Aorta (tissue), 5 donors: Measurements from ENCODE around the gene EIF5. TPM values are rescaled to one million over a fixed set of nuclear protein-coding genes. Genes with fewer than 3 reads are reported as not detected.
A peak's percentile ranks its signal among the peaks of the same experiment; 100 is the strongest.

ENCODE experiments used
- ATAC-seq: fragments of 200-7000 bp; cut with Tn5 transposase; one replicate; pipeline ENCODE4 v1.9.1; 2022; ENCODE audit warnings: moderate library complexity; ENCODE audit not compliant: low FRiP score
- DNase-seq, 2 donors: peaks; one replicate each; pipeline ENCODE4 v3.0.0-alpha.2; 2020
- H3K27ac ChIP-seq, 2 donors: one replicate each; pipeline ENCODE4 v1.5.1; 2013; ENCODE audit warnings: low read length in 2 of 2, mild to moderate bottlenecking in 2 of 2, moderate library complexity in 2 of 2, control low read depth in 1 of 2, inconsistent platforms in 1 of 2, low read depth in 1 of 2
- H3K27me3 ChIP-seq, 2 donors: one replicate each; pipeline ENCODE4 v1.6.1; 2013; ENCODE audit warnings: control low read depth in 1 of 2, low read length in 1 of 2, mild to moderate bottlenecking in 1 of 2, moderate library complexity in 1 of 2; ENCODE audit not compliant: insufficient read depth in 2 of 2, control insufficient read depth in 1 of 2
- H3K36me3 ChIP-seq, 2 donors: one replicate each; pipeline ENCODE4 v1.6.1; 2013; ENCODE audit warnings: control low read depth in 1 of 2, low read length in 1 of 2, mild to moderate bottlenecking in 1 of 2; ENCODE audit not compliant: insufficient read depth in 2 of 2, control insufficient read depth in 1 of 2
- H3K4me1 ChIP-seq, 2 donors: one replicate each; pipeline ENCODE4 v1.6.1; 2013; ENCODE audit warnings: low read length in 2 of 2, control low read depth in 1 of 2, mild to moderate bottlenecking in 1 of 2, moderate library complexity in 1 of 2; ENCODE audit not compliant: insufficient read depth in 2 of 2, control insufficient read depth in 1 of 2
- H3K4me3 ChIP-seq, 2 donors: one replicate each; pipeline ENCODE4 v1.5.1; 2013; ENCODE audit warnings: low read length in 2 of 2, control low read depth in 1 of 2, mild to moderate bottlenecking in 1 of 2
- H3K9me3 ChIP-seq: one replicate; pipeline ENCODE4 v1.6.1; 2013; ENCODE audit warnings: mild to moderate bottlenecking, low read length; ENCODE audit not compliant: control insufficient read depth
- WGBS, 2 donors: extraction: QIAGEN DNeasy Blood & Tissue Kit; methylation state at CpG; one replicate each; pipeline ENCODE4 v1.1.7; 2013; 5-methylcytosine and 5-hydroxymethylcytosine counted together
- intact Hi-C, 2 donors: fragments of 100-400 bp; cut with DNase I; formaldehyde crosslinking; loops; one replicate each; pipeline versions ENCODE4 v1.14.2 to v1.15.0; 2022
- polyA plus RNA-seq, 2 donors: library from polyadenylated mRNA; stranded (reverse); fragments of 200-250 nt; gene quantifications; one replicate each; pipeline ENCODE4 v1.2.3, GENCODE V29; 2013
- total RNA-seq, 2 donors: library from RNA; stranded (reverse); fragmentation: NEBNext Ultra II Directional; extraction: Animal tissue kit (Norgen Biotek cat#: 25700); gene quantifications; one replicate each; pipeline ENCODE4 v1.2.1, GENCODE V29; 2021
- donor health status: healthy with polysubstance abuse.
- donor health status: Bipolar disorder and iron deficiency.
- donor health status: DM: no; HTN: no; CAD: no.
- donor health status: DM: no; HTN: no; CAD: no.
- donor health status: DM: yes; HTN: yes; CAD: no.

EIF5 gene
- total and polyA plus RNA-seq, 4 donors, result 93.1 to 218 (median 170) TPM

DNA sequence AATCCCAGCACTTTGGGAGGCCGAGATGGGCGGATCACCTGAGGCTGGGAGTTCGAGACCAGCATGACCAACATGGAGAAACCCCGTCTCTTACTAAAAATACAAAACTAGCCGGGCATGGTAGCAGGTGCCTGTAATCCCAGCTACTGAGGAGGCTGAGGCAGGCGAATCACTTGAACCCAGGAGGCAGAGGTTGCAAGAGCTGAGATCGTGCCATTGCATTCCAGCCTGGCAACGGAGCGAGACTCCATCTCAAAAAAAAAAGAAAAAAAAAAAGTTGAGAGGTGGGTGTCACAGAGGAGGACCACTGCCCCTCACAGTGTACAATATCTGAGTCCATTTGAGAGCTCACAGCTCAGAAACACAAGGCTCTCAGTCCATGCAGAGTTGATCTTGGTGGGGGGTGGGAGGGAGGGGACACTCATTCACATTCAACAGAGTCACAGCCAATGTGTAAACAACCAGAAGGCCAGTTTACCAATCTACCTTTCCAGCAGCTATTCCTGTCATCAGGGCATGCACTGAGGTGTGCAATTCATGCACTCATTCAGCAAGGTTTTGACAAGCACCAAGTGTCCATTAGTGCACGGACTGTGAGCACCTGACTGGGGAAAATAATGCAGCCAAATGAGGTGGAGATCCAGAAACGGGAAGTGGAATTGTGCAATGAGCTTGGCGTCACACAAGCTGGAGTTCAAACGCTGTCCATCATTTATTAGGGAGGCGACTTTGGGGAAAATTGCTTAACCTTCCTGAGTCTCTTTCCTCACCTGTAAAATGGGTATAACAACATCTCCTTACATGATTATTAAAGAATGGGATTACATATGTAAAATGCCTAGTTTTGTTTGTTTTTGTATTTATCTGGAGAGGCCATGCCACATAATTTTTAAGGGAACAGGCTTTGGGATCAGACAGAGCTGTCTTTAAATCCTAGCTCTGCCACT, 4.4 kb upstream of the EIF5 start:
- no peak overlapping the region for H3K4me3 ChIP-seq
- H3K27ac ChIP-seq, result no peak overlapping the region
- no peaks in the 10 kb centered on the region for H3K4me1 ChIP-seq
- H3K9me3 ChIP-seq, result no peaks in the 10 kb centered on the region
- no peaks in the 10 kb centered on the region for H3K36me3 ChIP-seq
- H3K27me3 ChIP-seq, result no peaks in the 10 kb centered on the region
- WGBS, 2 donors, result 73 to 77% methylated on average over 14 of the region's 14 CpGs
- intact Hi-C loops, result loop anchor here in 1 of 2 donors (5.0 to 10.0 kb wide), 2 partner anchors 58 to 95 kb away; partner anchors contain the start of gene MARK3
- ATAC-seq, result no peak
- DNase-seq, result peak in 1 of 2 donors; percentile 79

DNA sequence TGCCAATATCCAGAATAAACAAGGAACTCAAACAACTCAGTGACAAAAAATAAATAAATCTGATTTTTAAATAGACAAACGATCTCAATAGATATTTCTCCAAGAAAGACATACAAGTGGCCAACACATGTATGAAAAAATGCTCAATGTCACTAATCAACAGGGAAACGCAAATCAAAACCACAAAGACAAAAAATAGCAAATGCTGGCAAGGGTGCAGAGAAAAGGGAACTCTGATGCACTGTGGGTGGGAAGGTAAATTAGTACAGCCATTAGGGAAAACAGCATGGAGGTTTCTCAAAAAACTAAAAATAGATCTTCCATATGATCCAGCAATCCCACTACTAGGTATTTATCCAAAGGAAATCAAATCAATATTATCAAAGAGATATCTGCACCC, 3.5 kb upstream of the EIF5 start:
- WGBS, 2 donors, result 46 to 56% methylated on average over 2 of the region's 2 CpGs
- intact Hi-C loops, result loop anchor here in 1 of 2 donors (5.0 to 10.0 kb wide), 2 partner anchors 57 to 94 kb away; partner anchors contain the start of gene MARK3
- Histone ChIP-seq H3K36me3 (no peaks in the 10 kb centered on the region), H3K27ac (no peak overlapping the region), H3K27me3 (no peaks in the 10 kb centered on the region), H3K9me3 (no peaks in the 10 kb centered on the region), H3K4me1 (no peaks in the 10 kb centered on the region), H3K4me3 (no peak overlapping the region)
- ATAC-seq (no peak), DNase-seq (no peak)

DNA sequence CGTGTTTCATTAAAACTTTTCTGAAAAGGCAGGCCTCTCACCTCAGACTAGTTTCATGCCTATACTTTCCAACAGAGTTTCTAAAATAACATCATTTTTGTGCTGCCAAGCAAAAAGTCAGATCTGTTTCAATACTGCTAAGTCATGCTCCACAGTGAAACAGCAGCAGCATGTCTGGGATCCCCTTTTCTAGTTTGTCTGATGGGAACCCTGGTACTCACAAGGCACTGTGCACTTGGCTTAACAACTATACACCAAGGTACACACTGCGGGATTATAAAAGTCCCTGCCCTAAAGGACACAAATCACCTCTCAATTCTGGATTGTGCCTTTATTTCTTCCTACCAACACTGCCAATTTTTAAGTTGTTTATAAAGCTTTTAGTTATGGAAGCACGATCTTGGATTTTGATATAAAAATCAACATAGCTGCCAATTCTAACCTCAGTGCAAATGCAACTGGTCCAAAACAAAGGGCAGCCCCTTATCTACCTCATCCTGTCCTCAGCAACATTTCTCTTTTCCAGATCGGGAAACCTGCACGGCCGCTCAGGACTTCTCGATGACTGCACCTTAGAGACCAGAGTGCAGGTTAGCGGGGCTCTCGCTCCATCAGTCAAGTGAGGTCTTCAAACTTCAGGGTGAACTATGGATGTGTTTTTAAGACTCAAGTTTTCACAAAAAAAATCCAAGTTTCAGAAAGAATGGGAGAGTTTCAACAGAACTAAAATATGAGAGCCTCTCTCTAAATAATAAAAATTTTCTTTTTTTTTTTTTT, 1.7 kb upstream of the EIF5 start:
- DNase-seq (no peak), ATAC-seq (no peak)
- intact Hi-C loops, result loop anchor here in 1 of 2 donors (5.0 to 10.0 kb wide), 2 partner anchors 55 to 92 kb away; partner anchors contain the start of gene MARK3
- H3K27ac ChIP-seq, result peak overlapping the region in 1 of 2 donors; percentile 76
- 72 to 73% methylated on average over 9 of the region's 9 CpGs for WGBS, 2 donors
- H3K9me3 ChIP-seq, result no peaks in the 10 kb centered on the region
- no peaks in the 10 kb centered on the region for H3K27me3 ChIP-seq
- no peak overlapping the region for H3K4me3 ChIP-seq
- H3K4me1 ChIP-seq, result no peaks in the 10 kb centered on the region
- peaks cover 0 to 6% of the 10 kb centered on the region in 2 donors for H3K36me3 ChIP-seq

DNA sequence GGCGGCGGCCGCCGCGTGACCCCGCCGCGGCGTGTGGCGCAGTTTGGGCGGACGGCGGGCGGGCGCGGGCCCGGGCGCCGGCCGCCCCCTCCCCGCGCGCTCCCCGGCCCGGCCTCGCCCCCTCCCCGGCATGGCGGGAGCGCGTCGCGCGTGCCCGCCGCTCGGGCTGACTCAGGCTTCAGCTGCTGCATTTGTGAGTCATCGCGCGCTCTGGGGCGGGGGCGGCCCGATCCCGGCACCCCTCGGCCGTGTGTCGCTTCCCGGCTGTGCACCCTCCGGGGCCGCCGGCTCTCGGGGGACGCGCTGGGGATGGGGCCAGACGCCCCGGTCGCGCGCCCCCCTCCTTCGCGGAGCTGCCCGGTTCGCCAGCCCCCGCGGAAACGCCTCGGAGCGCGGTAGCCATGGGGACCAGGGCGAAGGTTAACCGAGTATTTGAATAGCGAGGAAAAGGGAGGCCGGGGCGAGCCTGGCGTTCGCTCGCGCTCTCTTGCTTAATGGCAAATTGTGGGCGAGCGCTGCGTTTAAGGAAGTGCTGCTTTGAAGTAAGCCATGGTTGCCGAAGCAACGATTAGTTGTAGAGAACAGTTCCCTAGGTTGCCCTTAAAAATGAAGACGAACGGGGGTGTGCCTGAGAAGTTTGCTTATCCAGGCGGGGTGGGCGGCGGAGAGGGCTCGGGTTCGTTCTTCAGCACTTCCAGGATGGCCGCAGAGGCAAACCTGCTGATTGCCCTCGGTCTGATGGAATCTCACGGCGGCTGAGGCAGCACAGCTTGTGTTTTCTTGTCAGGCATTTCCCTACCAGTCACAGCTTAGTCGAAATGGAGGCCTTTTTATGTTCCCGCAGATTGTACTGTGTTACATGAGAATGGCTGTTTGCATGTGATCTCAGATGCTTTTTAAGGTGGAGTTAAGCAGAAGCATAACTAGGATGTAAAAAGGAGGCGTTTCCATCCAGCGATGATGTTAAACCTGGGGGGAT, 896 bp downstream of the EIF5 start:
- peak overlapping the region; percentile 61 to 99 for H3K4me3 ChIP-seq
- H3K27ac ChIP-seq, result peak overlapping the region; percentile 97 to 99
- H3K36me3 ChIP-seq, result peaks cover 9% of the 10 kb centered on the region in 2 donors
- H3K9me3 ChIP-seq, result no peaks in the 10 kb centered on the region
- H3K27me3 ChIP-seq, result no peaks in the 10 kb centered on the region
- intact Hi-C loops, result loop anchor here in 1 of 2 donors (5.0 to 10.0 kb wide), 2 partner anchors 52 to 90 kb away; partner anchors contain the start of gene MARK3
- peak; percentile 55 for ATAC-seq
- no peaks in the 10 kb centered on the region for H3K4me1 ChIP-seq
- DNase-seq, result peak; percentile 87 to 94
- 1% methylated on average over 66 to 97 of the region's 97 CpGs for WGBS, 2 donors

DNA sequence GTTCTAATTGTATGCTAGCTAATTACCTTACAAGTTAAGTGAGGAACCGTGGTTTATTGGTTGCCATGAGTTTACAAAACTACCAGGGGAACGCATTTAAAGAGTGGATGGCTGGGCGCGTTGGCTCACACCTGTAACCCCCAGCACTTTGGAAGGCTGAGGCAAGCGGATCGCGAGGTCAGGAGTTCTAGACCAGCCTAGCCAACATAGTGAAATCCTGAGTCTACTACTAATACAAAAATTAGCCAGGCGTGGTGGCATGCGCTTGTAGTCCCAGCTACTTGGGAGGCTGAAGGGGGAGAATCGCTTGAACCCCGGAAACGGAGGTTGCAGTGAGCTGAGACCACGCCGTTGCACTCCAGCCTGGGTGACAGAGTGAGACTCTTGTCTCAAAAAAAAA, 2.2 kb downstream of the EIF5 start:
- Histone ChIP-seq H3K4me1 (no peaks in the 10 kb centered on the region), H3K9me3 (no peaks in the 10 kb centered on the region), H3K36me3 (peaks cover 9 to 12% of the 10 kb centered on the region in 2 donors), H3K27me3 (no peaks in the 10 kb centered on the region), H3K4me3 (no peak overlapping the region), H3K27ac (no peak overlapping the region)
- 95% methylated on average over 14 of the region's 14 CpGs for WGBS, 2 donors
- no peak for ATAC-seq
- no peak for DNase-seq
- intact Hi-C loops, result loop anchor here in 1 of 2 donors (10.0 kb wide), 1 partner anchor 89 kb away; no protein-coding TSS in a partner anchor

DNA sequence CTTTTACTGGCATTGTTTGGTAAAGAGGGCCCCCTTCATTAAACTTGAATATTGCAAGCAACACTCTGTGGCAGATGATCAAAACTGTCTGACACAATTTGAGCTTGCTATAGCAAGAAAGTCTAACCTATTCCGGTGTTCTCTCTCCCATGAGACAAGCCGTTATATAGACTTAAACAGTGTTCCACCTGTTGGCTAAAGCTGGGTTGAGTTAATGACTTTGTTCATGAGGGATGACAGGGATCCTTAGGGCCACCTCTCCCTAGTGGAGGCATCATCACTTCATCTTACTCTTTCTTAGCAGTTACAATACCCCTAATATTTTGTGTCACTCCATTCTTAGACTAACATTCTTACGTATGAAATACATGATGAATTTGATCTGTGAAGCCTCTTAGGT, 3.8 kb downstream of the EIF5 start:
- WGBS, 2 donors, result 70 to 83% methylated on average over 3 of the region's 3 CpGs
- H3K4me1 ChIP-seq, result no peaks in the 10 kb centered on the region
- no peak overlapping the region for H3K4me3 ChIP-seq
- H3K27ac ChIP-seq, result no peak overlapping the region
- intact Hi-C loops, result loop anchor here in 1 of 2 donors (10.0 kb wide), 1 partner anchor 87 kb away; no protein-coding TSS in a partner anchor
- H3K9me3 ChIP-seq, result no peaks in the 10 kb centered on the region
- no peak for ATAC-seq
- H3K36me3 ChIP-seq, result peaks cover 9 to 14% of the 10 kb centered on the region in 2 donors
- DNase-seq, result no peak
- H3K27me3 ChIP-seq, result no peaks in the 10 kb centered on the region

DNA sequence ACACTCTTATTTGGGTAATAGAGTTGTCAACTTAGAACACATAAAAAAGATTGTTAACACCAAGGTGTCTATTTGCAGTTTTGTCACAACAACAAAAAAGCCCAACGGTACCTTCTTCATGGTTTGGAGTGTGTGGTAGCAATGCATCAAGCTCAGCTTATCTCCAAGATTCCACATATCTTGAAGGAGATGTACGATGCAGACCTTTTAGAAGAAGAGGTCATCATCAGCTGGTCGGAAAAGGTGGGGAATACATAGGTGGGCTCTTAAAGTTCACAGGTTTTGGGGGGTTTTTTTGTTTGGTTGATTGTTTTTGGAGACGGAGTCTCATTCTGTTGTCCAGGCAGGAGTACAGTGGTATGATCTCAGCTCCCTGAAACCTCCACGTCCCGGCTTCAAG, 5.5 kb downstream of the EIF5 start:
- ATAC-seq (no peak), DNase-seq (no peak)
- H3K4me1 ChIP-seq, result no peaks in the 10 kb centered on the region
- no peak overlapping the region for H3K4me3 ChIP-seq
- H3K36me3 ChIP-seq, result peaks cover 20 to 22% of the 10 kb centered on the region in 2 donors
- H3K27me3 ChIP-seq, result no peaks in the 10 kb centered on the region
- intact Hi-C loops, result loop anchor here in 1 of 2 donors (10.0 kb wide), 1 partner anchor 85 kb away; no protein-coding TSS in a partner anchor
- no peaks in the 10 kb centered on the region for H3K9me3 ChIP-seq
- H3K27ac ChIP-seq, result no peak overlapping the region
- 77 to 88% methylated on average over 6 of the region's 6 CpGs for WGBS, 2 donors
